ENCODE results near the gene BAG5.
A peak's percentile ranks its signal among the peaks of the same experiment; 100 is the strongest.

The BAG5 gene

GRCh38 chr14:103547941-103548462 is 14.5 kb downstream of the BAG5 start:
- H4K91ac ChIP-seq (ENCODE audit: low read depth, low read length, poor library complexity) = no peak overlapping the region
- H3K9me3 ChIP-seq (replicated peaks in 1 of 2; ENCODE audit: control insufficient read depth in 2 of 2, insufficient read depth in 1 of 2, low read depth in 1 of 2, low read length in 2 of 2) = no peaks in the 10 kb centered on the region
- H3K27me3 ChIP-seq (ENCODE audit: control insufficient read depth in 3 of 3, insufficient read depth in 3 of 3, low read depth in 1 of 3, low read length in 3 of 3) = no peaks in the 10 kb centered on the region
- peaks cover 23 to 43% of the 10 kb centered on the region in 2 donors for H3K4me1 ChIP-seq (ENCODE audit: control insufficient read depth in 2 of 2, insufficient read depth in 1 of 2, low read depth in 1 of 2, low read length in 2 of 2)
- H3K4me3 ChIP-seq (ENCODE audit: low read length in 2 of 2) = no peak overlapping the region
- H3K4ac ChIP-seq (ENCODE audit: low read length) = no peak overlapping the region
- H3K23ac ChIP-seq (ENCODE audit: low read depth, low read length, poor library complexity) = no peak overlapping the region
- H2BK120ac ChIP-seq (ENCODE audit: low read depth, low read length) = no peak overlapping the region
- H3K9ac ChIP-seq (ENCODE audit: low read depth, low read length, poor library complexity) = no peak overlapping the region
- H2BK12ac ChIP-seq (ENCODE audit: low read length) = no peak overlapping the region
- H3K36me3 ChIP-seq (replicated peaks in 1 of 2; ENCODE audit: control insufficient read depth in 2 of 2, insufficient read depth in 2 of 2, low read length in 2 of 2) = no peaks in the 10 kb centered on the region
- no peak overlapping the region for H3K18ac ChIP-seq (ENCODE audit: low read length)
- peak overlapping the region; percentile 72 for H2AK5ac ChIP-seq (ENCODE audit: low read depth, low read length)
- H2BK5ac ChIP-seq (ENCODE audit: low read length) = no peak overlapping the region
- H4K8ac ChIP-seq (ENCODE audit: low read depth, low read length) = no peak overlapping the region
- H2AFZ ChIP-seq (ENCODE audit: low read length) = no peak overlapping the region
- peaks cover 12% of the 10 kb centered on the region for H3K79me1 ChIP-seq (ENCODE audit: low read depth, low read length)
- H3K4me2 ChIP-seq (ENCODE audit: insufficient read depth, low read length, poor library complexity, severe bottlenecking) = no peak overlapping the region
- H3K27ac ChIP-seq (replicated peaks; ENCODE audit: low read length) = no peak overlapping the region
- WGBS, 2 donors (ENCODE audit: extremely low coverage in 2 of 2, insufficient read length in 2 of 2, insufficient replicate concordance in 1 of 2) = no CpG with 5 or more reads among the region's 18 CpGs
- no peak for DNase-seq (ENCODE audit: low spot score)
- peak overlapping the region; percentile 37 for H2BK15ac ChIP-seq (ENCODE audit: low read length)
- H3K14ac ChIP-seq (ENCODE audit: low read length) = no peak overlapping the region

- Histone ChIP-seq H2AFZ (ENCODE audit: low read length) (no peak overlapping the region), H3K23ac (ENCODE audit: low read depth, low read length, poor library complexity) (no peak overlapping the region), H3K18ac (ENCODE audit: low read length) (peak overlapping the region; percentile 74), H2BK120ac (ENCODE audit: low read depth, low read length) (peak overlapping the region; percentile 61), H2BK15ac (ENCODE audit: low read length) (peak overlapping the region; percentile 70), H3K36me3 (replicated peaks in 1 of 2; ENCODE audit: control insufficient read depth in 2 of 2, insufficient read depth in 2 of 2, low read length in 2 of 2) (no peaks in the 10 kb centered on the region), H3K79me1 (ENCODE audit: low read depth, low read length) (peaks cover 12% of the 10 kb centered on the region), H3K9ac (ENCODE audit: low read depth, low read length, poor library complexity) (no peak overlapping the region), H2AK5ac (ENCODE audit: low read depth, low read length) (peak overlapping the region; percentile 99), H3K14ac (ENCODE audit: low read length) (no peak overlapping the region), H2BK12ac (ENCODE audit: low read length) (peak overlapping the region; percentile 59), H3K4me1 (ENCODE audit: control insufficient read depth in 2 of 2, insufficient read depth in 1 of 2, low read depth in 1 of 2, low read length in 2 of 2) (peaks cover 24 to 46% of the 10 kb centered on the region in 2 donors), H3K4me2 (ENCODE audit: insufficient read depth, low read length, poor library complexity, severe bottlenecking) (no peak overlapping the region), H4K91ac (ENCODE audit: low read depth, low read length, poor library complexity) (peak overlapping the region; percentile 9), H3K27me3 (ENCODE audit: control insufficient read depth in 3 of 3, insufficient read depth in 3 of 3, low read depth in 1 of 3, low read length in 3 of 3) (no peaks in the 10 kb centered on the region), H4K8ac (ENCODE audit: low read depth, low read length) (no peak overlapping the region), H3K4ac (ENCODE audit: low read length) (no peak overlapping the region), H2BK5ac (ENCODE audit: low read length) (peak overlapping the region; percentile 98), H3K4me3 (ENCODE audit: low read length in 2 of 2) (no peak overlapping the region), H3K27ac (replicated peaks; ENCODE audit: low read length) (no peak overlapping the region), H3K9me3 (replicated peaks in 1 of 2; ENCODE audit: control insufficient read depth in 2 of 2, insufficient read depth in 1 of 2, low read depth in 1 of 2, low read length in 2 of 2) (no peaks in the 10 kb centered on the region)
- WGBS, 2 donors (ENCODE audit: extremely low coverage in 2 of 2, insufficient read length in 2 of 2, insufficient replicate concordance in 1 of 2) = no CpG with 5 or more reads among the region's 11 CpGs
- no peak for DNase-seq (ENCODE audit: low spot score)
Observed at GRCh38 chr14:103547455-103547940, 15.0 kb downstream of the BAG5 start.

GRCh38 chr14:103546652-103547454 is 15.6 kb downstream of the BAG5 start:
- H3K14ac ChIP-seq (ENCODE audit: low read length) = peak overlapping the region; percentile 97
- DNase-seq (ENCODE audit: low spot score) = no peak
- H4K91ac ChIP-seq (ENCODE audit: low read depth, low read length, poor library complexity) = peak overlapping the region; percentile 53
- peak overlapping the region; percentile 72 for H3K9ac ChIP-seq (ENCODE audit: low read depth, low read length, poor library complexity)
- no peaks in the 10 kb centered on the region for H3K27me3 ChIP-seq (ENCODE audit: control insufficient read depth in 3 of 3, insufficient read depth in 3 of 3, low read depth in 1 of 3, low read length in 3 of 3)
- H3K79me1 ChIP-seq (ENCODE audit: low read depth, low read length) = peaks cover 12% of the 10 kb centered on the region
- peak overlapping the region; percentile 76 for H3K18ac ChIP-seq (ENCODE audit: low read length)
- peak overlapping the region; percentile 99 for H2AK5ac ChIP-seq (ENCODE audit: low read depth, low read length)
- H3K27ac ChIP-seq (replicated peaks; ENCODE audit: low read length) = no peak overlapping the region
- no peaks in the 10 kb centered on the region for H3K9me3 ChIP-seq (replicated peaks in 1 of 2; ENCODE audit: control insufficient read depth in 2 of 2, insufficient read depth in 1 of 2, low read depth in 1 of 2, low read length in 2 of 2)
- peak overlapping the region; percentile 98 for H2BK5ac ChIP-seq (ENCODE audit: low read length)
- H3K4ac ChIP-seq (ENCODE audit: low read length) = peak overlapping the region; percentile 77
- peaks cover 31 to 52% of the 10 kb centered on the region in 2 donors for H3K4me1 ChIP-seq (ENCODE audit: control insufficient read depth in 2 of 2, insufficient read depth in 1 of 2, low read depth in 1 of 2, low read length in 2 of 2)
- no peaks in the 10 kb centered on the region for H3K36me3 ChIP-seq (replicated peaks in 1 of 2; ENCODE audit: control insufficient read depth in 2 of 2, insufficient read depth in 2 of 2, low read length in 2 of 2)
- H3K4me3 ChIP-seq (ENCODE audit: low read length in 2 of 2) = no peak overlapping the region
- peak overlapping the region; percentile 70 for H2BK15ac ChIP-seq (ENCODE audit: low read length)
- peak overlapping the region; percentile 59 for H2BK12ac ChIP-seq (ENCODE audit: low read length)
- H2BK120ac ChIP-seq (ENCODE audit: low read depth, low read length) = peak overlapping the region; percentile 61
- H3K23ac ChIP-seq (ENCODE audit: low read depth, low read length, poor library complexity) = peak overlapping the region; percentile 91
- no peak overlapping the region for H4K8ac ChIP-seq (ENCODE audit: low read depth, low read length)
- H3K4me2 ChIP-seq (ENCODE audit: insufficient read depth, low read length, poor library complexity, severe bottlenecking) = no peak overlapping the region
- no CpG with 5 or more reads among the region's 21 CpGs for WGBS, 2 donors (ENCODE audit: extremely low coverage in 2 of 2, insufficient read length in 2 of 2, insufficient replicate concordance in 1 of 2)
- H2AFZ ChIP-seq (ENCODE audit: low read length) = peak overlapping the region; percentile 1

Measured in neuronal stem cell (in vitro differentiated cells).